Stimulated activated CD4-positive, alpha-beta T cell treated with anti-CD3 and anti-CD28 coated beads, Interleukin-15, amount 100 ng/mL, for 48 hours (primary cell): ENCODE data around the gene CAPZA1.
"Not testable (repeated sequence)": the region's sequence is repeated elsewhere in the genome, so short reads cannot be mapped to it uniquely, and the experiment has no call there.

Source experiments
- DNase-seq, 2 donors: peaks; one replicate each; pipeline ENCODE4 v3.0.0-alpha.2; 2020; ENCODE audit warnings: low read depth in 2 of 2

CAPZA1 gene

GRCh38 chr1:112626887-112627286 lies 7.3 kb downstream of the CAPZA1 start:
- DNase-seq: no peak

GRCh38 chr1:112628516-112628915 lies 8.9 kb downstream of the CAPZA1 start:
- no peak for DNase-seq

GRCh38 chr1:112629256-112629655 lies 9.6 kb downstream of the CAPZA1 start:
- DNase-seq: no peak

GRCh38 chr1:112633628-112634027 lies 14.0 kb downstream of the CAPZA1 start:
- no peak for DNase-seq

GRCh38 chr1:112634367-112634766 lies 14.7 kb downstream of the CAPZA1 start:
- no peak for DNase-seq

GRCh38 chr1:112636056-112636455 lies 16.4 kb downstream of the CAPZA1 start:
- DNase-seq: no peak

GRCh38 chr1:112636597-112637253 lies 17.1 kb downstream of the CAPZA1 start:
- no peak for DNase-seq

GRCh38 chr1:112637254-112638109 lies 17.9 kb downstream of the CAPZA1 start:
- DNase-seq: no peak

- DNase-seq: no peak
Measured at GRCh38 chr1:112638110-112638428, 18.4 kb downstream of the CAPZA1 start.

- DNase-seq: not testable (repeated sequence)
Measured at GRCh38 chr1:112640437-112640836, 20.8 kb downstream of the CAPZA1 start.

- no peak for DNase-seq
Measured at GRCh38 chr1:112643080-112643479, 23.4 kb downstream of the CAPZA1 start.

GRCh38 chr1:112646225-112646624 lies 26.6 kb downstream of the CAPZA1 start:
- DNase-seq: no peak

- DNase-seq: no peak
Measured at GRCh38 chr1:112651205-112651604, 31.6 kb downstream of the CAPZA1 start.

- no peak for DNase-seq
Measured at GRCh38 chr1:112665857-112666256, 46.2 kb downstream of the CAPZA1 start.

GRCh38 chr1:112666946-112667345 lies 47.3 kb downstream of the CAPZA1 start:
- DNase-seq: no peak

GRCh38 chr1:112672009-112672408 lies 52.4 kb downstream of the CAPZA1 start:
- DNase-seq: no peak

- no peak for DNase-seq
Measured at GRCh38 chr1:112672842-112673241, 53.2 kb downstream of the CAPZA1 start.

GRCh38 chr1:112673592-112674439 lies 54.2 kb downstream of the CAPZA1 start:
- DNase-seq: no peak

- DNase-seq: peak in 1 of 2 donors; percentile 55
Measured at GRCh38 chr1:112674440-112674985, 54.9 kb downstream of the CAPZA1 start, which contains the start of gene MOV10. Gene MOV10 (plus strand): TSS chr1:112674659. CDS start chr1:112674913, 254 bp downstream.

GRCh38 chr1:112674986-112675727 lies 55.5 kb downstream of the CAPZA1 start:
- peak in 1 of 2 donors; percentile 26 for DNase-seq

- DNase-seq: no peak
Measured at GRCh38 chr1:112675728-112676381, 56.2 kb downstream of the CAPZA1 start.
